ENCODE results near the gene HNRNPF. TPM values are rescaled to one million over a fixed set of nuclear protein-coding genes. Genes with fewer than 3 reads are reported as not detected.

Gene HNRNPF
- total and polyA plus RNA-seq, 2 of the 8 experiments (the other 6 are each of a cell fraction or from before 2014, with no cell fraction given), result 209 to 389 TPM

DNA sequence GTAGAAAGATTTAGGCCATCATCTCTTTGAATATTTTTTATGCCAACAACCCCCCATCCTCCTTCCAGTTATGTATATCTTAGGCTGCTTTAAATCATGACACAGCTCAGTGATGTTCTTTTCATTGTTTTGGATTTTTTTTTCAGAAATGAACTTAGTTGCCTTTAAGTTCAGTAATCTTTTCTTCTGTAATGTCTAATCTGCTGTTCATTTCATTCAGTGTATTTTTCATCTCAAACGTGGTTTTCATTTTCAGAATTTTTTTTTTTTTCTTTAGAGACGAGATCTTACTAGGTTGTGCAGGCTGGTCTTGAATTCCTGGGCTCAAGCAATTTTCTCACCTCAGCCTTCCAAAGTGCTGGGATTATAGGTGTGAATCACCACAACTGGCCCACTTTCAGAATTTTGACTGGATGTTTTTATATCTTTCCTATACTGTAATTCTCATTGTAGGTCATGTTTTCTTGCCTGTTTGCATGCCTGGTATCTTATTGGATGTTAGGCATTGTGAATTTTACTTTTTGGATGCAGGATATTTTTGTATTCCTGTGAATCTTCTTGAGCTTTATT lies 36.0 kb upstream of the HNRNPF start:
- H4K91ac ChIP-seq (replicated peaks; ENCODE audit: insufficient read length, low read length), result no peak overlapping the region
- 90% methylated on average over 2 of the region's 2 CpGs; no CpG with 5 or more reads in 1 of the 2 experiments for WGBS, 2 experiments (ENCODE audit: extremely low coverage in 1 of 2, insufficient coverage in 1 of 2, insufficient read length in 1 of 2, insufficient replicate concordance in 2 of 2, low coverage in 1 of 2, low lambda C conversion rate in 2 of 2, missing lambda C conversion rate in 1 of 2)
- H3K36me3 ChIP-seq (ENCODE audit: control insufficient read depth in 2 of 4, insufficient read depth in 4 of 4, low read length in 3 of 4), result peaks cover 0 to 4% (median 0%) of the 10 kb centered on the region in 4 experiments; a peak in 1 of 8 replicates
- H3K27me3 ChIP-seq (replicated peaks in 1 of 4; ENCODE audit: control insufficient read depth in 3 of 4, extremely low read depth in 1 of 4, insufficient read depth in 3 of 4, low read length in 3 of 4), result no peaks in the 10 kb centered on the region
- H2AK5ac ChIP-seq (ENCODE audit: low read depth, low read length), result no peak overlapping the region
- no peak overlapping the region for H3K4ac ChIP-seq (replicated peaks; ENCODE audit: insufficient read length, low read depth, low read length)
- TF ChIP-seq TAF1 (IDR thresholded peaks at IDR 0.05; ENCODE audit: low read depth, low read length), result no peak
- no peaks in the 10 kb centered on the region for H3K79me2 ChIP-seq (ENCODE audit: control insufficient read depth in 1 of 2, insufficient read depth in 2 of 2, low read length in 2 of 2)
- no peak overlapping the region for H3K4me3 ChIP-seq (ENCODE audit: extremely low read depth in 1 of 4, insufficient read depth in 2 of 4, low read depth in 3 of 4, low read length in 4 of 4)
- H4K20me1 ChIP-seq (replicated peaks in 1 of 2; ENCODE audit: control insufficient read depth in 1 of 2, insufficient read depth in 2 of 2, low read length in 2 of 2), result no peaks in the 10 kb centered on the region
- H2AFZ ChIP-seq (ENCODE audit: low read length), result no peak overlapping the region
- no peak overlapping the region for H2BK120ac ChIP-seq (replicated peaks; ENCODE audit: low read depth, low read length)
- H3K23ac ChIP-seq (ENCODE audit: insufficient read length), result no peak overlapping the region
- H2BK20ac ChIP-seq (ENCODE audit: low read length), result no peak overlapping the region
- H3K27ac ChIP-seq (ENCODE audit: low read depth, low read length), result no peak overlapping the region
- H3K4me1 ChIP-seq (replicated peaks in 1 of 4; ENCODE audit: control insufficient read depth in 3 of 4, insufficient read depth in 4 of 4, low read length in 3 of 4), result no peaks in the 10 kb centered on the region
- CTCF ChIA-PET (ENCODE audit: partially characterized antibody), result no interaction called here
- no peak overlapping the region for H2BK5ac ChIP-seq (ENCODE audit: low read depth, low read length)
- no peak overlapping the region for H4K8ac ChIP-seq (ENCODE audit: extremely low read depth, insufficient read depth, low read length)
- no peak for DNase-seq (ENCODE audit: low read depth in 1 of 2, low spot score in 2 of 2)
- H4K5ac ChIP-seq (ENCODE audit: insufficient read length, low read depth, low read length), result no peak overlapping the region
- no peak overlapping the region for H3K9ac ChIP-seq (replicated peaks in 1 of 4; ENCODE audit: extremely low read depth in 1 of 4, low read depth in 3 of 4, low read length in 3 of 4)
- H2BK12ac ChIP-seq (ENCODE audit: low read depth, low read length), result no peak overlapping the region
- no peaks in the 10 kb centered on the region for H3K79me1 ChIP-seq (ENCODE audit: low read depth, low read length)
- H3K56ac ChIP-seq (replicated peaks; ENCODE audit: insufficient read length, low read depth, low read length), result no peak overlapping the region
- POLR2A ChIA-PET (ENCODE audit: partially characterized antibody), result interaction anchor here (0.6 kb wide), 1 partner anchor 108 kb away, joined by 3 read pairs; no protein-coding TSS in a partner anchor
- no peak overlapping the region for H3K4me2 ChIP-seq (ENCODE audit: insufficient read depth in 1 of 2, low read depth in 2 of 2, low read length in 2 of 2)
- no peak for FAIRE-seq
- H3K18ac ChIP-seq (ENCODE audit: extremely low read depth, low read length), result no peak overlapping the region
- H3K14ac ChIP-seq (ENCODE audit: insufficient read length), result no peak overlapping the region
- H3K9me3 ChIP-seq (ENCODE audit: insufficient read depth in 2 of 2, low read depth in 1 of 2, low read length in 1 of 2), result peaks cover 5 to 17% of the 10 kb centered on the region in 2 experiments; a peak in 2 of 4 replicates
- H3K23me2 ChIP-seq (ENCODE audit: low read depth, low read length), result no peaks in the 10 kb centered on the region
- no peak overlapping the region for H2BK15ac ChIP-seq (ENCODE audit: low read length)

Data from H1 (cell line).